GM21576 (cell line): Measurements from ENCODE around the gene RPS24.

Experiments used
- ATAC-seq: cut with Tn5 transposase; IDR thresholded peaks from one replicate; pipeline ENCODE4 v1.9.1; 2021; ENCODE audit warnings: mild to moderate bottlenecking, moderate library complexity; ENCODE audit not compliant: unreplicated experiment

Gene RPS24

GRCh38 chr10:78081292-78081691, 47.6 kb downstream of the RPS24 start:
- ATAC-seq: no peak

GRCh38 chr10:78082636-78083035, 49.0 kb downstream of the RPS24 start:
- ATAC-seq: no peak
